PC-3 (cell line): ENCODE measurements around the gene TEX19. TPM values are rescaled to one million over a fixed set of nuclear protein-coding genes. Genes with fewer than 3 reads are reported as not detected.

Experiments used
- ATAC-seq: fragments of 200-7000 bp; cut with Tn5 transposase; 2 replicates; pipeline ENCODE4 v1.9.1; 2020; ENCODE audit warnings: mild to moderate bottlenecking, moderate library complexity
- BruUV-seq: library from RNA; stranded (reverse); fragments of 400-500 nt; replicated peaks from 2 replicates; lab custom pipeline; 2021; lab: Mats Ljungman, UMichigan
- CTCF ChIA-PET: fragments of 300-600 bp; sonication (Branson Sonifier 250); formaldehyde crosslinking; loops from one replicate; lab custom pipeline; 2022; ENCODE audit warnings: antibody characterized with exemption; lab: Charles Lee
- POLR2A ChIA-PET: fragments of 300-600 bp; sonication (Branson Sonifier 250); formaldehyde crosslinking; loops from one replicate; lab custom pipeline; 2022; ENCODE audit warnings: antibody characterized with exemption; ENCODE audit not compliant: unreplicated experiment; lab: Charles Lee
- DNase-seq: peaks from one replicate; pipeline ENCODE4 v3.0.0-alpha.2; 2015
- H2AFZ ChIP-seq: fragments of 300-600 bp; sonication (generic); 2 replicates; pipeline ENCODE4 v1.6.0; 2016; ENCODE audit warnings: antibody characterized with exemption, low read length
- H3F3A ChIP-seq: fragments of 300-600 bp; sonication (generic); one replicate; pipeline ENCODE4 v1.6.0; 2017; ENCODE audit warnings: antibody characterized with exemption, low read length, control low read depth, mild to moderate bottlenecking; ENCODE audit not compliant: unreplicated experiment
- H3K27ac ChIP-seq: fragments of 300-600 bp; sonication (generic); 2 replicates; pipeline ENCODE4 v1.5.1; 2016; ENCODE audit warnings: mild to moderate bottlenecking, low read length
- H3K27me3 ChIP-seq: fragments of 300-600 bp; sonication (generic); 2 replicates; pipeline ENCODE4 v1.6.1; 2016; ENCODE audit warnings: low read length, mixed read lengths
- H3K36me3 ChIP-seq: fragments of 300-600 bp; sonication (generic); 2 replicates; pipeline ENCODE4 v1.6.1; 2016; ENCODE audit warnings: low read depth, mixed run types, low read length, mixed read lengths
- H3K4me1 ChIP-seq: fragments of 300-600 bp; sonication (generic); 2 replicates; pipeline ENCODE4 v1.5.1; 2016; ENCODE audit warnings: low read length; ENCODE audit not compliant: insufficient read depth
- H3K4me2 ChIP-seq: fragments of 300-600 bp; sonication (generic); 2 replicates; pipeline ENCODE4 v1.6.0; 2016; ENCODE audit warnings: low read length
- H3K4me3 ChIP-seq: fragments of 300-600 bp; sonication (generic); 2 replicates; pipeline ENCODE4 v1.5.1; 2016; ENCODE audit warnings: mild to moderate bottlenecking, low read length, mixed read lengths
- H3K79me2 ChIP-seq: fragments of 300-600 bp; sonication (generic); 2 replicates; pipeline ENCODE4 v1.6.1; 2017; ENCODE audit warnings: low read length, mixed read lengths
- H3K9ac ChIP-seq: fragments of 300-600 bp; sonication (generic); 2 replicates; pipeline ENCODE4 v1.6.0; 2016; ENCODE audit warnings: mild to moderate bottlenecking, low read length
- H3K9me2 ChIP-seq: fragments of 300-600 bp; sonication (generic); replicated peaks from 2 replicates; pipeline ENCODE4 v1.6.1; 2016; ENCODE audit warnings: mixed run types, low read length, mixed read lengths
- H3K9me3 ChIP-seq: fragments of 300-600 bp; sonication (generic); 2 replicates; pipeline ENCODE4 v1.6.1; 2016; ENCODE audit warnings: low read length, mixed read lengths
- H4K20me1 ChIP-seq: fragments of 300-600 bp; sonication (generic); 2 replicates; pipeline ENCODE4 v1.6.1; 2016; ENCODE audit warnings: low read length, mixed read lengths
- CTCF ChIP-seq: fragments of 300-600 bp; sonication (generic); conservative IDR thresholded peaks from 2 replicates; pipeline ENCODE4 v1.5.1; 2017; ENCODE audit warnings: antibody characterized with exemption, low read depth, mild to moderate bottlenecking, low read length
- EZH2 ChIP-seq: fragments of 300-600 bp; sonication (generic); IDR thresholded peaks from one replicate; pipeline ENCODE4 v1.6.1; 2017; ENCODE audit warnings: antibody characterized with exemption, mild to moderate bottlenecking, low read length; ENCODE audit not compliant: unreplicated experiment
- EZH2phosphoT487 ChIP-seq: fragments of 300-600 bp; sonication (generic); IDR thresholded peaks from 2 replicates; pipeline ENCODE4 v1.6.1; 2018; ENCODE audit warnings: mild to moderate bottlenecking, antibody characterized with exemption, low read length, borderline replicate concordance
- intact Hi-C: fragments of 100-400 bp; cut with micrococcal nuclease; formaldehyde crosslinking; loops from 2 replicates; pipeline ENCODE4 v1.9.0; 2023
- total RNA-seq: library from RNA; depleted of rRNA; stranded (reverse); fragments of >200 nt; gene quantifications from 2 replicates; pipeline ENCODE4 v1.2.3, GENCODE V29; 2014

Gene TEX19
- total RNA-seq, 1 experiment from 2014 or later: 1.2 TPM

- Histone ChIP-seq H3K36me3 (no peaks in the 10 kb centered on the region; the same call in 1 of the 2 replicates), H3K4me2 (no peak overlapping the region), H3K4me3 (no peak overlapping the region), H3K79me2 (no peaks in the 10 kb centered on the region), H3K9me2 (no peaks in the 10 kb centered on the region), H3F3A (no peaks in the 10 kb centered on the region), H2AFZ (no peak overlapping the region), H3K27ac (no peak overlapping the region), H3K9me3 (no peaks in the 10 kb centered on the region), H4K20me1 (no peaks in the 10 kb centered on the region), H3K27me3 (no peaks in the 10 kb centered on the region), H3K4me1 (peaks cover 17% of the 10 kb centered on the region), H3K9ac (no peak overlapping the region)
- POLR2A ChIA-PET: no interaction called here
- ATAC-seq (peak; percentile 36), DNase-seq (peak; percentile 63)
- BruUV-seq: no TSS peak
- CTCF ChIA-PET: no interaction called here
- intact Hi-C loops: no loop called here
- TF ChIP-seq EZH2phosphoT487: no peak
- TF ChIP-seq CTCF: no peak
These were observed 29.3 kb downstream of the TEX19 start for GRCh38 chr17:82388223-82388921.

- Histone ChIP-seq H3K4me1 (peaks cover 17% of the 10 kb centered on the region), H3K4me2 (no peak overlapping the region), H3K27me3 (no peaks in the 10 kb centered on the region), H3K27ac (no peak overlapping the region), H3F3A (no peaks in the 10 kb centered on the region), H3K79me2 (no peaks in the 10 kb centered on the region), H3K9ac (no peak overlapping the region), H4K20me1 (no peaks in the 10 kb centered on the region), H3K9me3 (no peaks in the 10 kb centered on the region), H3K4me3 (no peak overlapping the region), H3K36me3 (no peaks in the 10 kb centered on the region; the same call in 1 of the 2 replicates), H3K9me2 (no peaks in the 10 kb centered on the region), H2AFZ (no peak overlapping the region)
- ATAC-seq (no peak), DNase-seq (no peak)
- intact Hi-C loops: no loop called here
- TF ChIP-seq CTCF (no peak), EZH2phosphoT487 (no peak), EZH2 (no peak)
- CTCF ChIA-PET: no interaction called here
- POLR2A ChIA-PET: no interaction called here
- no TSS peak for BruUV-seq
These were observed 29.9 kb downstream of the TEX19 start for GRCh38 chr17:82388922-82389283.

GRCh38 chr17:82389379-82389778, 30.3 kb downstream of the TEX19 start:
- Histone ChIP-seq H3K9me2 (no peaks in the 10 kb centered on the region), H3K9ac (no peak overlapping the region), H4K20me1 (no peaks in the 10 kb centered on the region), H3K79me2 (no peaks in the 10 kb centered on the region), H3K27me3 (no peaks in the 10 kb centered on the region), H2AFZ (no peak overlapping the region), H3K27ac (no peak overlapping the region), H3K4me3 (no peak overlapping the region), H3K9me3 (no peaks in the 10 kb centered on the region), H3K36me3 (no peaks in the 10 kb centered on the region; the same call in 1 of the 2 replicates), H3F3A (no peaks in the 10 kb centered on the region), H3K4me2 (no peak overlapping the region), H3K4me1 (peaks cover 12% of the 10 kb centered on the region)
- BruUV-seq: no TSS peak
- ChIA-PET CTCF (no interaction called here), POLR2A (no interaction called here)
- intact Hi-C loops: no loop called here
- DNase-seq (no peak), ATAC-seq (no peak)
- no peak for TF ChIP-seq EZH2phosphoT487
- TF ChIP-seq EZH2: no peak
- TF ChIP-seq CTCF: no peak
